Ovary (tissue), 9 donors: ENCODE measurements around the gene FYB2. TPM values are rescaled to one million over a fixed set of nuclear protein-coding genes. Genes with fewer than 3 reads are reported as not detected.

Experiments
- DNase-seq, 5 donors: peaks; one replicate each; pipeline ENCODE4 v3.0.0-alpha.2; 2019 to 2020
- H3K27ac ChIP-seq, 2 donors: fragments of 200-600 bp; one replicate each; pipeline versions ENCODE4 v1.5.1 to v1.8.0; 2019 to 2022
- H3K27me3 ChIP-seq: fragments of 200-600 bp; one replicate; pipeline ENCODE4 v1.8.0; 2022
- H3K36me3 ChIP-seq: fragments of 200-600 bp; sonication (generic); one replicate; pipeline ENCODE4 v1.5.1; 2019
- H3K4me1 ChIP-seq: one replicate; pipeline ENCODE4 v1.8.1; 2013; ENCODE audit warnings: mild to moderate bottlenecking, moderate library complexity; ENCODE audit not compliant: insufficient read depth
- H3K4me3 ChIP-seq: fragments of 200-600 bp; sonication (generic); one replicate; pipeline ENCODE4 v1.5.1; 2017
- H3K9me3 ChIP-seq, 2 donors: fragments of 200-600 bp in 1 of 2; sonication (generic) in 1 of 2; one replicate each; pipeline versions ENCODE4 v1.5.1 to v1.8.1; 2013 to 2019; ENCODE audit warnings: mild to moderate bottlenecking in 1 of 2, moderate library complexity in 1 of 2
- CTCF ChIP-seq, 3 donors: fragments of 450-650 bp in 2 of 3; fragments of 200-600 bp in 1 of 3; IDR thresholded peaks; one replicate each; pipeline versions ENCODE4 v1.5.1 to v1.8.0; 2016 to 2022; ENCODE audit warnings: antibody characterized with exemption in 3 of 3, mild to moderate bottlenecking in 1 of 3
- EP300 ChIP-seq: sonication (generic); formaldehyde crosslinking; IDR thresholded peaks from one replicate; pipeline ENCODE4 v1.6.1; 2017; ENCODE audit warnings: antibody characterized with exemption
- POLR2A ChIP-seq: fragments of 450-650 bp; IDR thresholded peaks from one replicate; pipeline ENCODE4 v1.6.1; 2017; ENCODE audit warnings: antibody characterized with exemption, mild to moderate bottlenecking, moderate library complexity
- WGBS, 3 donors: extraction: QIAGEN DNeasy Blood & Tissue Kit in 1 of 3; methylation state at CpG; one replicate each; pipeline versions ENCODE4 v1.1.5 to v1.1.7; 2013 to 2017; 5-methylcytosine and 5-hydroxymethylcytosine counted together
- intact Hi-C, 4 donors: fragments of 100-400 bp; cut with DNase I; formaldehyde crosslinking; loops; one replicate each; pipeline versions ENCODE4 v1.11.0 to v1.15.1; 2022 to 2023
- polyA plus RNA-seq, 2 donors: library from polyadenylated mRNA; stranded (reverse); fragments of 200-250 nt in 1 of 2; fragments of 350-450 nt in 1 of 2; fragmentation: Illumina TruSeq in 1 of 2; extraction: RNeasy Lipid Tissue Mini Kit (QIAGEN cat#74804) in 1 of 2; gene quantifications; one replicate each; pipeline ENCODE4 v1.2.3, GENCODE V29; 2013 to 2014
- total RNA-seq, 7 donors: library from RNA; depleted of rRNA in 2 of 7; stranded (reverse); fragments of >200 nt in 2 of 7; fragmentation: NEBNext Ultra II Directional in 3 of 7; extraction: Animal tissue kit (Norgen Biotek cat#: 25700) in 3 of 7; gene quantifications; one replicate each; pipeline versions ENCODE4 v1.1.0 to v1.2.4, GENCODE V29; 2016 to 2023
- donor health status: DM: no; HTN: no; CAD: no; lungs with moderate emphysema.
- donor health status: DM: no; HTN: no; CAD: no.
- donor health status: Bipolar disorder and iron deficiency.
- donor health status: DM: yes; HTN: yes; CAD: no.
- donor health status: DM: no; HTN: no; CAD: no.
- donor health status: DM: yes; HTN: yes; CAD: no.

FYB2 gene
- total and polyA plus RNA-seq, 9 donors: 0.06 to 81.5 (median 2.0) TPM; not detected in 2

- WGBS, 3 donors: 70 to 81% (median 79%) methylated on average over 2 of the region's 2 CpGs
- H3K9me3 ChIP-seq: no peaks in the 10 kb centered on the region
- no peaks in the 10 kb centered on the region for H3K27me3 ChIP-seq
- TF ChIP-seq POLR2A (no peak), EP300 (no peak), CTCF (IDR thresholded peaks at IDR 0.05) (no peak)
- DNase-seq: no peak
- no peak overlapping the region for H3K27ac ChIP-seq
- intact Hi-C loops: no loop called here
- no peaks in the 10 kb centered on the region for H3K4me1 ChIP-seq
- H3K4me3 ChIP-seq: no peak overlapping the region
- no peaks in the 10 kb centered on the region for H3K36me3 ChIP-seq
These were observed 31.2 kb upstream of the FYB2 start for GRCh38 chr1:56850411-56850810.

- H3K27me3 ChIP-seq: no peaks in the 10 kb centered on the region
- intact Hi-C loops: no loop called here
- H3K9me3 ChIP-seq: no peaks in the 10 kb centered on the region
- no peak overlapping the region for H3K27ac ChIP-seq
- H3K4me1 ChIP-seq: no peaks in the 10 kb centered on the region
- no peak overlapping the region for H3K4me3 ChIP-seq
- H3K36me3 ChIP-seq: no peaks in the 10 kb centered on the region
- WGBS, 3 donors: 41 to 50% (median 47%) methylated on average over 7 of the region's 7 CpGs
- no peak for DNase-seq
- TF ChIP-seq EP300 (no peak), CTCF (IDR thresholded peaks at IDR 0.05) (no peak), POLR2A (no peak)
These were observed 30.5 kb upstream of the FYB2 start for GRCh38 chr1:56849750-56850149.

GRCh38 chr1:56845343-56845742, 26.1 kb upstream of the FYB2 start:
- H3K36me3 ChIP-seq: no peaks in the 10 kb centered on the region
- H3K9me3 ChIP-seq: no peaks in the 10 kb centered on the region
- no peak for DNase-seq
- H3K27ac ChIP-seq: no peak overlapping the region
- TF ChIP-seq POLR2A (no peak), EP300 (no peak), CTCF (IDR thresholded peaks at IDR 0.05) (no peak)
- intact Hi-C loops: no loop called here
- 86 to 90% (median 87%) methylated on average over 3 of the region's 3 CpGs for WGBS, 3 donors
- H3K27me3 ChIP-seq: no peaks in the 10 kb centered on the region
- no peaks in the 10 kb centered on the region for H3K4me1 ChIP-seq
- no peak overlapping the region for H3K4me3 ChIP-seq

GRCh38 chr1:56844545-56845136, 25.4 kb upstream of the FYB2 start:
- Histone ChIP-seq H3K4me1 (no peaks in the 10 kb centered on the region), H3K27me3 (no peaks in the 10 kb centered on the region), H3K9me3 (no peaks in the 10 kb centered on the region), H3K36me3 (no peaks in the 10 kb centered on the region), H3K4me3 (no peak overlapping the region), H3K27ac (no peak overlapping the region)
- DNase-seq: no peak
- TF ChIP-seq POLR2A (no peak), CTCF (IDR thresholded peaks at IDR 0.05) (no peak), EP300 (no peak)
- intact Hi-C loops: no loop called here
- WGBS, 3 donors: 57 to 62% (median 58%) methylated on average over 9 of the region's 9 CpGs
